Stimulated activated CD8-positive, alpha-beta memory T cell treated with anti-CD3 and anti-CD28 coated beads, Interleukin-4, amount 100 ng/mL, for 48 hours (primary cell): ENCODE data around the gene CRKL.
"Not testable (repeated sequence)": the region's sequence is repeated elsewhere in the genome, so short reads cannot be mapped to it uniquely, and the experiment has no call there.

Source experiments
- DNase-seq: peaks from one replicate; pipeline ENCODE4 v3.0.0-alpha.2; 2020

CRKL gene

DNA sequence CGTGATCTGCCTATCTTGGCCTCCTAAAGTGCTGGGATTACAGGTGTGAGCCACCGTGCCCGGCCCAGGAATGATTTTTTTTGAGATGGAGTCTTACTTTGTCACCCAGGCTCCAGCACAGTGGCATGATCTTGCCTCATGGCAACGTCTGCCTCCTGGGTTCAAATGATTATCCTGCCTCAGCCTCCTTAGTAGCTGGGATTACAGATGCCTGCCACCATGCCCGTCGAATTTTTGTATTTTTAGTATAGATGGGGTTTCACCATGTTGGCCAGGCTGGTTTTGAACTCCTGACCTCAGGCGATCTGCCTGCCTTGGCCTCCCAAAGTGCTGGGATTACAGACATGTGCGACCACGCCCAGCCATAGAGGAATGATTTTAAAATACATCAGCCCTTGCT, 17.8 kb downstream of the CRKL start:
- not testable (repeated sequence) for DNase-seq

DNA sequence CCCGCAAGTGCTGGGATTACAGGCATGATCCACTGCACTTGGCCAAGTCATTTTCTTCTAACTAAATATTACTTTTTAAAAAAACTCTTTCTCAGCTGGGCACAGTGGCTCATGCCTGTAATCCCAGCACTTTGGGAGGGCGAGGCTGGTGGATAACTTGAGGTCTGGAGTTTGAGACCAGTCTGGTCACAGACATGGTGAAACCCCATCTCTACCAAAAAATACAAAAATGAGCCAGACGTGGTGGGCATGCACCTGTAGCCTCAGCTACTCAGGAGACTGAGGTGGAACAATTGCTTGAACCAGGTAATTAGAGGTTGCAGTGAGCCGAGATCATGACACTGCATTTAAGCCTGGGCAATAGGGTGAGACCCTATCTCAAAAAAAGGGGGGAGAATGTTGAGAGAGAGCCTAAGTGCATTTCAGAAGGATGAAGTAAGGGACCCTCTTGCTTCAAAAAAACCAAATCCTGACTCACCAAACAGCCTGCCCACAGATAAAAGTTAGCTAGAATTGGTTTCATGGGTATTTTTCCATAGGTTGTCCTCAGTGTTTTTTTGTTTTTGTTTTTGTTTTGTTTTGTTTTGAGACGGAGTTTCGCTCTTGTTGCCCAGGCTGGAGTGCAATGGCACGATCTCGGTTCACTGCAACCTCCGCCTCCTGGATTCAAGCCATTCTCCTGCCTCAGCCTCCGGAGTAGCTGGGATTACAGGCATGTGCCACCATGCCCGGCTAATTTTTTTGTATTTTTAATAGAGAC, 18.8 kb downstream of the CRKL start:
- not testable (repeated sequence) for DNase-seq

DNA sequence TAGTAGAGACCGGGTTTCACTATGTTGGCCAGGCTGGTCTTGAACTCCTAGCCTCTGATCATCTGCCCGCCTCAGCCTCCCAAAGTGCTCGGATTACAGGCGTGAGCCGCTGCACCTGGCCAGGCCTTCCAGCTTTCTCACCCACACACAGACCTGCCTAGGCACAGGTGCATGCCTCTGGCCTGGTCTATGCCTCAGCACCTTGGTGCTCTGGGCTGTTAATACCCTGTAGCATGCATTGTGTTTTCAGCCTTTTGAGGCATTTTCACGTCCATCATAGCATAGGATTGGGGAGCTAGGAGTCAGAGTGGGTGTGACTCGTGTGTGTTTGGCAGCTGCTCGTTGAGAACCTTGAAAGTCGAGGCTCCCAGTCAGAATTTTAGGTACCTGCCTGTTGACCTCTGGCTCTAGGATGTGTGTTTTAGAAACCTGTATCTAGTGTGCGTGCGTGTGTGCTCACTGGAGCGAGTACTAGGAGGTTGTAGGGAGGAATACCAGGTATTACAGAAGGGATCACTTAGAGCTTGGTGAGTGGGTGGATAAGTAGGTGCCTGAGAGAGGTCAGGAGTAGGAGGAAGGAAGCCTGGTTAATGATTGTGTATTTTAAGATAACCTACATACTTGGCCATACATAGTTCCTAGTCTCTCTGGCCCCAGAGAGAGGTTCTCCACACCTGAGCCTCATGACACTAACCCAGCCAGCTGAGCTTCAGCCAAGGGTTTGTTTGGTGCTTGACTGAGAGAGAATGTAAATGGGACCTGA, 20.0 kb downstream of the CRKL start:
- DNase-seq: no peak

DNA sequence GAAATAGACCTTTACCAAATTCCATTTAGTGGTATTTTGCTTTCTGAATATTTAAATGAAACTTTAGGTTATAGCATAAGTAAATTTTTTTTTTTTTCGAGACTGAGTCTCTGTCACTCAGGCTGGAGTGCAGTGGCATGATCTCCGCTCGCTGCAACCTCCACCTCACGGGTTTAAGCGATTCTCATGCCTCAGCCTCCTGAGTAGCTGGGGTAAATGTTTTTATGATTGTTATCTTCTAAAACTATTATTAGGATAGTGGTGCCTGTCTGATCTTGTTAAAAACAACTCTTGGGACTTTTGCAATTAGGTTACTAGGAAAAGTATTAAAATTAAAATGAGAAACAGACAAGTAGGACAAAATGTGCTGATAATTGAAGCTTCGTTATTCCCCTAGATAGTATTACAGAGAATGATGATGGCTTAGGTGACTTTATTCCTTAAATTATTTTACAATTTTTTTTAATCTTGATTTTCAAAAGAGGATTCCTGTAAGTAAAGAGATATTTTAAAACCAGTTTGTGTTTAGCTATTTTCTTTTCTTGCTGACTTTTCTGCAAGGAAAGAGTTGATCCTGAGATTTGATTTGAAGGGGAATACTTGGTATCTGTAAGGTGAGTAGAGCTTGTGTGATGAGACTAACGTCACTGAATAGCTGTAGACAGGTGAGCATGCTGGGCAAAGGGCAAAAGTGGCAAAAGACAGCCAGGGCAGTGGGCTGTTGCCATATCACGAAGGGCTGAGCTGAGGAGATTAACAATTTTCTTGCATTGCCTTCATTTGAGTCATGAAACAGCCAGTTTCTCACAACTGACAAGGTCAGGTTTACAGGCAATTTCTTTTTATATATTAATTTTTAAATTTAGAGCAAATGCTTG, 20.8 kb downstream of the CRKL start:
- no peak for DNase-seq

DNA sequence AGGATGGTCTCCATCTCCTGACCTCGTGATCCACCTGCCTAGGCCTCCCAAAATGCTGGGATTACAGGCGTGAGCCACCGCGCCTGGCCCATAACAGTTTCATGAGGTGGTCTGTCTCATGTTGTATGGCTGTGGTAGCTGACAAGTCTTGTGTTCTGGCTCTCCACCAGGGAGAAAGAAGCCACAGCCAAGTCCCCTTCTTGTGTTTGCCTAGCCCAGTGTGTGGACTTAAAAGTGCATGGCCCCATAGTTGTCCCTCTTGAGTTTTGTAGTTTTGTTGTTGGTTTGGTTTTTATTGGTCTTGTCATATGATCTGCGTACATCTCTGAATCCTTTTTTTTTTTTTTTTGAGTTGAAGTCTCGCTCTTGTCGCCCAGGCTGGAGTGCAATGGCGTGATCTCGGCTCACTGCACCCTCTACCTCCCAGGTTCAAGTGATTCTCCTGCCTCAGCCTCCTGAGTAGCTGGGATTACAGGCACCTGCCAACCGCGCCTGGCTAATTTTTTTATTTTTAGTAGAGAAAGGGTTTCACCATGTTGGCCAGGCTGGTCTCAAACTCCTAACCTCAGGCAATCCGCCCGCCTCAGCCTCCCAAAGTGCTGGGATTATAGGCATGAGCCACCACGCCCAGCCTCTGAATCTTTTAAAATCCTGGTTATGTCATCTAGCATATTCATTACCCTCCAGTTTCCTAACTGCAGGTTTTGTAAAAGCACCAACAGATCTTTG, 22.4 kb downstream of the CRKL start:
- DNase-seq: not testable (repeated sequence)

DNA sequence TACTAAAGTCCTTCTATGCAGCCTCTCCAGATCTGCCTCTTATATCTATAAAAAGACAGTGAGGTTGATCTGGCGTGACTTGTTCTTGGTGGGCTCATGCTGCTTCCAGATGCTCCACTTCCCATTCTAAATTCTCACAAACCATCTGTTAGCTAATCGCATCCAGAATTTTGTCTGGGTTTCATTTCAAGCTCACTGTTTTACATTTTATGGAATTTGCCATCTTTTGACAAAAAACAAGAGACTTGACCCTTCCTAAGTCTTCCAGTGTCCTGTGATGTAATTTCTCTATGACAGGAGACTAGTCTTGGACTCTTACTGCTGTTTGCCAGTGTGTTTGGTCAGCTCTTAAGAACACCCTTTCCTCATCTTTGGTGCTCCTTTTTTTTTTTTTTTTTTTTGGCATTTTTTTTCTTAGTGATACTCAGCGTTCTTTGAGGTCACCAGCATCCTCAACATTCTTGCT, 23.0 kb downstream of the CRKL start:
- no peak for DNase-seq

DNA sequence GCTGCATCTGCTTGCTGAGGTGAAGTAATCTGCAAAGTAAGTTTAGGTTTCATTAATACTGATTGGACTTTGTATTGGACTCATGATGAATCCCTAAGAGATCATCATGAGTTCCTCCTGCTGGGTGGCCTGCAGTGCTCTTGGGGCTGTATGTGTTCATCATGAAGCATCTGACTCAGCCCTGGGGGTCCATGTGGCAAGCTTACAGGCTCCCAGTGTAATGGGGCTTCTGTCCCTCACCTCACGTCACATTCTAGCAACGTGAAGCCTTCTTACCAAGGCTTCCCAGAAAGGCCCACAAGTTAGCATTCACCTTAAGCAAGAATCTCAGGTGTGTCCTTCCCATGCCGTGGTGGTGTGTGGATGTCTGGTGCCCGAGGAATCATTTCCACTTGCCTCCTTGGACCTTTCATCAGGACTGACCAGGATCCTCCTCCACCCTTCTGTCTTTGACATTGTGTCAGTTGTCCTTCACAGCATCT, 23.7 kb downstream of the CRKL start:
- DNase-seq: no peak

DNA sequence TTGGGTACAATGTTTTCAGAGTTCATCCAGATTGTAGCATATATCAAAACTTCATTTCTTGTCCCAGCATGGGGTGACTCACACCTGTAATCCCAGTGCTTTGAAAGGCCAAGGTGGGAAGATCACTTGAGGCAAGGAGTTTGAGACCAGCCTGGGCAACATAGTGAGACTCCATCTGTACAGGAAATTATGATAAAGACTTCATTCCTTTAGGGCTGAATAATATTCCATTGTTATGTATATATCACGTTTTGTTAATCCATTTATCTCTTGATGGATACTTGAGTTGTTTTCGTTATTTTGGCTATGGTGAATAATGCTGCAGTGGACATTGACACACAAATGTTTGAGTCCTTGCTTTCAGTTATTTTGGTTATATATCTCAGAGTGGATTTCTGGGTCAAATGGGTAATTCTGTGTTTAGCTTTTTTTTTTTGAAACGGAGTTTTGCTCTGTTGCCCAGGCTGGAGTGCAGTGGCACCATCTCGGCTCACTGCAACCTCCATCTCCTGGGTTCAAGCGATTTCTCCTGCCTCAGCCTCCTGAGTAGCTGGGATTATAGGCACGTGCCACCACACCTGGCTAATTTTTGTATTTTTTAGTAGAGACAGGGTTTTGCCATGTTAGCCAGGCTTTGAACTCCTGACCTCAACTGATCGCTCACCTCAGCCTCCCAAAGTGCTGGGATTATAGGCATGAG, 25.1 kb downstream of the CRKL start:
- DNase-seq: not testable (repeated sequence)

DNA sequence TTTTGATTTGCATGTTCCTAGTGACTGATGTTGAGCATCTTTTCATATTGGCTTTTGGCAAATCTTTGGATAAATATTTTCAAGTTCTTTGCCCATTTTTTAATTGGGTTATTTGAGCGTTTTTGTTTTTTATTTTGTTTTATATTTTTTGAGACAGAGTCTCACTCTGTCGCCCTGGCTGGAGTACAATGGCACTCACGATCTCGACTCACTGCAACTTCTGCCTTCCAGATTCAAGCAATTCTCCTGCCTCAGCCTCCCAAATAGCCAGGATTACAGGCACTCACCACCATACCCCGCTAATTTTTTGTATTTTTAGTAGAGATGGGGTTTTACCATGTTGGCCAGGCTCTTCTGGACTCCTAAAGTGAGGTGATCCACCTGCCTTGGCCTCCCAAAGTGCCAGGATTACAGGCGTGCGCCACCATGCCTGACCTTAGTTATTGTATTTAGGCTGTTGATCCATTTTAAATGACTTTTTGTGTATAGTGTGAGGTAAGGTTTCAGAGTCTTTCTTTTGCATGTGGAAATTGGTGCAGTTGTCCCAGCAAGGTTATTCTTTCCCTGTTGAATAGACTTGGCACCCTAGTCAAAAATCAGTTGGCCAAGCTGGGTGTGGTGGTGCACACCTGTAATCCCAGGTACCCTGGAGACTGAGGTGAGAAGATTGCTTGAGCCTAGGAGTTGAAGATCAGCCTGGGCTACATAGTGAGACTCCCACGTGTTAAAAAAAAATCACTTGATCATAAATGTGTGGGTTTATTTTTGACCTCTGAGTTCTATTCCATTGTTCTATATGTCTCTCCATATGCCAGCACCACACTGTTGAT, 26.1 kb downstream of the CRKL start:
- DNase-seq: no peak

DNA sequence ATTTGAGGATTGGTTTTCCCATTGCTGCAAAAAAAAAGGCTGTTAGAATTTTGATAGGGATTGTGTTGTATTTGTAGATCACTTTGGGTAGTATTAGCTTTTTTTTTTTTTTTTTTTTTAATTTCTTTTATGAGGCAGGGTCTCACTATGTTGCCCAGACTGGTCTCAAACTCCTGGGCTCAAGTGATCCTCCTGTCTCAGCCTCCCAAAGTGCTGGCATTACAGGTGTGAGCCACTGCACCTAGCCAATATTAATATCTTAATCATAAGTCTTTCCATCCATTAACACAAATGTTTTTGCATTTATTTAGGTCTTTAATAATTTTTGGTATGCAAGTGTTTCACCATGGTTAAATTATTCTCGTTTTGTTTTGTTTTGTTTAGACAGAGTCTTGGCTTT, 26.8 kb downstream of the CRKL start:
- no peak for DNase-seq

DNA sequence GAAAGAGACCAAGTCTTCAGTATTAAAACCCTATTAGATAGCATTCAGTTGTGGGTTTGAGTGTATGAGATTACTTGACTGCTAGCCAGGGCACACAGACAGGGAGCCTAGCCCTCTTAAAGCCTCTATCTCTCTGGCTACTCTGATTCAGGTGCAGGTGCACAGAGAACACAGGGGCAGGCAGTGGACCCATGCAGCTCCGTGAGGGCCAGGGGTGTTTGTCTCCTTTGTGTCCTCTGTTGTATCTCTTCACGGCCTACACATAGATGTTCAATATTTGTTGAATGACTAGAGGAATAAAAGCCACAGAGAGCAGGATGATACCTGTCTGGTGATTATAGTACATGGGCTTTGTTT, 28.3 kb downstream of the CRKL start:
- DNase-seq: no peak

DNA sequence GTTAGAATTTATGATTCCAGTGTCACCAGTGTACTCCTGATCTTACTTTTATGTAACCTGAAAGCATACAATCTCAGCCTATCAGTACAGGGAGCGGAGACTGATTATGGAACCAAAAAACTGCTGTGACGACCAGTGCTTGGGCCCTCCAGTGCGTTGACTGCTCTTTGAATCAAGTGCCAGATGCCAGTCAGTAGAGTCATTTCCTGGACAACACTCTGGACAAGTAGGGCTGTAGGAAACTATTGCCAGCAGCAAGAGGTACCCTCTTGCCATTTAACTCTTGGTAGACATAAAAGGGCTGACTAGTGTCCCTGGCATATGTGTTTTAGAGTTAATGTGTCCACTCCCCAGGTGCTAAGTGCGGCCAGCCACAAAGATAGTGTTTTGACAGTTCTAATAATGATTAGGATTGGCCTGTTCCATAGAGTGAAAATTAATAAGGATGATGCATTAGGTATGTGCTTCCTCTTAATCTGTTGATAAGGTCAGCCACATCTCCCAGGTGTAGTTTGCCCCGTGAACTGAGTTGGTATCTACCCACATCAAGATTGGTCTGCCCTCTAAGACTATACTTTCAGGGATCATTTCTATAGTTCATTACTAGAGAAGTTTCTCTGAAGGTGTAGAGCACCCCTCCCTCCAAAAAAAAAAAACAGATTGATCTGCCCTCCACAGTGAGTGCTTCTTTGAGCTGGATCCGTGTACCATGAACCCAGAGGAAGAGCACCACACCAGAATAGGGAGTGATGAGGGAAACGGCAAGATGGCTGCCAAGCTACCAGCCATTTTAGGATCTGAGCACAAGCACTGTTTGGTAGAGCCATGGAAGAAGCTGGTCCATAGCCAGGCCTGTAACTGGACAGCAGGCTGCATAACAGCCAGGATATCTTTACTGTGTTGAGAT, 29.1 kb downstream of the CRKL start:
- DNase-seq: no peak

DNA sequence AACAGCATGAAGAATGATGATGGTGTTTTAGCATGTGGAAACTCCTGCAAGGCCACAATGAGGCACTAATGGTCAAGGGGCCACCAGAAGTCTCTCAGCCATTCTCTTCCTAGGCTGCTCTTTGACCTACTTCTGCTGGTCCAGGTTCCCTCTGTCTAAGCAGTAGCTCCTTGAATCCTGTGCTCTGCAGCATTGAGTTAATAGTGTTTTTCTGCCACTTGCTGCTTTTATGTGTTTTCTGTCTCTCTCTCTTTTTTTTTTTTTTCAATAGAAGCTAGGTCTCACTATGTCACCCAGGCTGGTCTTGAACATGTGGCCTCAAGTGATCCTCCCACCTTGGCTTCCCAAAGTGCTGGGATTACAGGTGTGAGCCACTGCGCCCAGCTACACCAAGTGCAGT, 29.8 kb downstream of the CRKL start:
- DNase-seq: no peak

DNA sequence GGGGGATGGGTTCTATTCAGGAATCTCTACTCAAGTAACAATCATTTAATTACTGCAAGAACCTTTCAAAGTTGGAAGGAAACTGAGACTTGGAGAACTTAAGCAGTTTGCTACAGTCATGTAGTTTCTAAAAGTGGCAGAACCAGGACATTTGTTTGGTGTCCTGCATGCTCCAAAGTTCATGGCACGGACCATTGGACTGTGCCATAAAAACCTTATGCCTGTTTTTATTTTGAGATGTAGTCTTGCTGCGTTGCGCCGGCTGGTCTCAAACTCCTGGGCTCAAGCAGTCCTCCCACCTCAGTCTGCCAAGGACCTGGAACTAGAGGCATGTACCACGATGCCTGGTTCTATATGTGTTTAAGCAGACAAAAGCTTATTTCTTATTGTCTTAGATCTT, 31.2 kb downstream of the CRKL start:
- DNase-seq: no peak

DNA sequence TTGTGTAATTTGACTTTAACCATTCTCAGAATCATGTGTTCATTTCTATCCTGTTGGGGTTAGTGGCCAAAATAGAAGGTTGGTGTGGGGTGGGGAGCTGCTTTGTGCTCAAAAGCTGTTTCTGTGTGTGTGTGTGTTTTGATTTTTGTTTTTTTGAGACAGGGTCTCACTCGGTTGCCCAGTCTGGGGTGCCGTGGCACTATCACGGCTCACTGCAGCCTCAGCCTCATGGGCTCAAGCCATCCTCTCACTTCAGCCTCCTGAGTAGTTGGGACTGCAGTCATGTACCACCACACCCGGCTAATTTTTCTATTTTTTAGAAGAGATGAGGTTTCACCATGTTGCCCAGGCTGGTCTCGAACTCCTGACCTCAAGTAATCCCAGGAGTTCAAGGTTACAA, 31.8 kb downstream of the CRKL start:
- no peak for DNase-seq

DNA sequence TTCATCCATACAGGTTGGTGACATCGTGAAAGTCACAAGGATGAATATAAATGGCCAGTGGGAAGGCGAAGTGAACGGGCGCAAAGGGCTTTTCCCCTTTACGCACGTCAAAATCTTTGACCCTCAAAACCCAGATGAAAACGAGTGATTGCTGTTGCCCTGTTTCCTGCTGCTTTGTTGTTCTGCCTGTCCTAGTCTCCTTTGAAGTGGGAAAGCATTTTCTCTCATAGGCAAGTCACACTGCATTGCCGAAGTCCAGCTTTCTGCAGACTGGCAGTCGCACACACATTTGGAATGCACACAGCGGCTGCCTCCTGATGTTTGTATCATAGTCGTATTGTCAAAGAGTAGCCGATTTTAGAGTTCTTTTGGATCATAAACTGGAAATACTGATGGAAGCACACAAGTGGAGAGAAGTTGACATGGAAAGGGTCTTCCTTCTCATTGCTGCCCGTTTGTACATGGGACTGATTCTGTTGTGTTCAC, 32.5 kb downstream of the CRKL start:
- DNase-seq: no peak

DNA sequence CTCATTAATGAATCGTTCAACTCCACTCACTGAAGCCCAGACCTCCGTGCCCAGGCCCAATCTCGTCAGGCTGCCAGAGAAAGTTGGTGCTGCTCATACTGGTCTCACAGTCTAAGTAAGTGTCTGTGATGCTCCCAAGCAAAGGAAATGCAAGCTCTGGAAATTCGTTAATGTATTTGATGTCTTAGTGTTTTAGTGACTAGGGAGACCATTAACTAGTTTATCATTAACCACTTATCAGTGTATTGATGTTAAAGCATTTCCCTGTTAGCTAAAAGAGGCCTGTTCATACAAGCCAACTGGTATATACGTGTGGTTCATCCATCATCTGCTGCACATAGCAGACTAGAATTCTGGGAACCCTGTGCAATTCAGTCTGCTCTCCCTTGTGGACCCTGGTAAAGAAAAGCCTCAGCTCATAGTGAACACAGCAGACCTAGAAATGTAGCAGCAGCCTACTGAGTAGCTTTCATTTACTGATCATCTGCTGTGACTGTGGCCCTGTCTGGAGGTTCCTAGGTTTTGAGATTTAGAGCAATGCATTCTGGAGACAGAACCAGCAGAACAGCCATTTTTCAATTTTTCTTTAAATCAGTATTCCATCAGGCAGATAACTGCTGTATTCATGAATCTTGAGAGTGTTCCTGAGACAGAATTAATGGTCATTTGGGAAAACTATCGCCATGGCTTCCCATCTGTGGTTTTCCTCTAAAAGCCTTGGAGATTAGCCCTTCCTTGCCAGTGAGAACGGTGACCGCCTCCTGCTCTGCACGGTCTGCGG, 34.1 kb downstream of the CRKL start:
- no peak for DNase-seq

DNA sequence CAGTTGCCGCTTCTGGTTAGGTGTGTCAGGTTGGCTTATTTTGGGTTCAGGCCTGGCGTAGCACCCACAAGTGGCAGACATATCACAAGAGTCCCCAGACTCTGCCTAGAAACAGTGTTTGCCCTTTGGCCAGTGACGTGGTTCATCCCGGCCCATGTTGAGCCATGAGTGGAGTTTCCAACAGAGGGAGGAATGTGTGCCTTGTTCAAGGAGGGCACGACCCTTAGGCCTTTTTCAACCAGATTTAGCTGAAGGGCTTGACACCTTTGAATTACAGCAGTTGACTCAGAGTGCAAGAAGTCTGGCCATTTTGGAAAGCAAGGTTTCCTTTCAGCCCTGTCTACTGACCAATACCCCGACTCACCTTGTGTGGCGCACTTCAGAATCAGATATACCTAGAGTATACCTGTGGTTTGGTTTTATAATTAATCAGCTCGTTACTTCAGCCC, 34.7 kb downstream of the CRKL start:
- no peak for DNase-seq
